B cell (primary cell): ENCODE data around the gene FUT3. TPM values are rescaled to one million over a fixed set of nuclear protein-coding genes. Genes with fewer than 3 reads are reported as not detected.

Experiments used
- ATAC-seq: fragments of 200-7000 bp; cut with Tn5 transposase; one replicate; pipeline ENCODE4 v1.10.0; 2021; ENCODE audit warnings: low read depth, mild to moderate bottlenecking, moderate number of reproducible peaks, moderate library complexity
- CTCF ChIA-PET: fragments of 350-600 bp; sonication (Branson Sonifier 250); formaldehyde crosslinking; loops from one replicate; lab custom pipeline; 2021; ENCODE audit warnings: antibody characterized with exemption, inconsistent platforms; lab: Charles Lee
- POLR2A ChIA-PET: fragments of 350-600 bp; sonication (Branson Sonifier 250); formaldehyde crosslinking; loops from one replicate; lab custom pipeline; 2021; ENCODE audit warnings: antibody characterized with exemption; lab: Charles Lee
- DNase-seq: peaks from one replicate; pipeline ENCODE4 v3.0.0; 2013
- H2AFZ ChIP-seq: 2 replicates; pipeline ENCODE4 v1.6.1; 2012; ENCODE audit warnings: mild to moderate bottlenecking, low read depth, low read length; ENCODE audit not compliant: insufficient read depth, poor library complexity, severe bottlenecking
- H3K27ac ChIP-seq, 2 donors: 1 replicate in 1 of 2; 2 replicates in 1 of 2; pipeline ENCODE4 v1.5.1; 2012 to 2013; ENCODE audit warnings: low read length in 2 of 2, mild to moderate bottlenecking in 2 of 2, moderate library complexity in 1 of 2
- H3K27me3 ChIP-seq, 4 experiments: fragments of 200-600 bp in 1 of 4; sonication (generic) in 1 of 4; replicated peaks in 1 of 4; 1 replicate in 2 of 4; 2 replicates in 2 of 4; pipeline versions ENCODE4 v1.6.1 to v1.7.0; 2013 to 2016; ENCODE audit warnings: low read length in 3 of 4, mild to moderate bottlenecking in 2 of 4, mixed read lengths in 1 of 4, moderate library complexity in 1 of 4; ENCODE audit not compliant: insufficient read depth in 4 of 4, control insufficient read depth in 3 of 4; ENCODE audit errors: control extremely low read depth in 1 of 4
- H3K36me3 ChIP-seq, 2 experiments: replicated peaks in 1 of 2; 1 replicate in 1 of 2; 2 replicates in 1 of 2; pipeline versions ENCODE4 v1.6.1 to v1.7.1; 2013; ENCODE audit warnings: low read length in 1 of 2; ENCODE audit not compliant: insufficient read depth in 2 of 2, control insufficient read depth in 1 of 2; ENCODE audit errors: control extremely low read depth in 1 of 2, extremely low read depth in 1 of 2
- H3K4me1 ChIP-seq, 2 donors: fragments of 200-600 bp in 1 of 2; sonication (generic) in 1 of 2; 1 replicate in 1 of 2; 2 replicates in 1 of 2; pipeline versions ENCODE4 v1.5.1 to v1.6.1; 2013 to 2017; ENCODE audit warnings: low read length in 2 of 2; ENCODE audit not compliant: control insufficient read depth in 2 of 2, insufficient read depth in 2 of 2
- H3K4me2 ChIP-seq: replicated peaks from 2 replicates; pipeline ENCODE3; 2012; ENCODE audit warnings: mild to moderate bottlenecking, low read depth, low read length; ENCODE audit not compliant: poor library complexity, severe bottlenecking
- H3K4me3 ChIP-seq, 5 experiments: fragments of 200-600 bp in 1 of 5; sonication (generic) in 1 of 5; 1 replicate in 3 of 5; 2 replicates in 2 of 5; pipeline versions ENCODE4 v1.5.1 to v1.7.0; 2011 to 2016; ENCODE audit warnings: low read length in 4 of 5, mild to moderate bottlenecking in 4 of 5, low read depth in 2 of 5, control low read depth in 1 of 5, moderate library complexity in 1 of 5; ENCODE audit not compliant: insufficient read depth in 1 of 5; ENCODE audit errors: control extremely low read depth in 1 of 5, extremely low read depth in 1 of 5
- H3K79me2 ChIP-seq: fragments of 200-600 bp; sonication (generic); one replicate; pipeline ENCODE4 v1.6.0; 2016; ENCODE audit warnings: low read length; ENCODE audit not compliant: control insufficient read depth, insufficient read depth
- H3K9ac ChIP-seq: fragments of 200-600 bp; sonication (generic); 2 replicates; pipeline ENCODE4 v1.6.1; 2017; ENCODE audit warnings: mild to moderate bottlenecking, low read length, moderate library complexity
- H3K9me3 ChIP-seq, 3 donors: one replicate each; pipeline versions ENCODE4 v1.6.1 to v1.7.1; 2013; ENCODE audit warnings: low read length in 2 of 3; ENCODE audit not compliant: control insufficient read depth in 2 of 3, insufficient read depth in 1 of 3; ENCODE audit errors: control extremely low read depth in 1 of 3
- H4K20me1 ChIP-seq: 2 replicates; pipeline ENCODE4 v1.6.0; 2012; ENCODE audit warnings: mild to moderate bottlenecking, low read length; ENCODE audit not compliant: insufficient read depth, control insufficient read depth, poor library complexity, severe bottlenecking
- H3K27ac Mint-ChIP-seq: one replicate; pipeline ENCODE4 v1.8.0; 2021; ENCODE audit warnings: mixed read lengths
- H3K27me3 Mint-ChIP-seq: one replicate; pipeline ENCODE4 v1.8.0; 2021; ENCODE audit warnings: mixed read lengths
- H3K4me1 Mint-ChIP-seq: one replicate; pipeline ENCODE4 v1.8.0; 2021; ENCODE audit warnings: mixed read lengths
- H3K4me3 Mint-ChIP-seq: one replicate; pipeline ENCODE4 v1.8.0; 2021; ENCODE audit warnings: mixed read lengths
- H3K9me3 Mint-ChIP-seq: one replicate; pipeline ENCODE4 v1.8.0; 2022; ENCODE audit warnings: mixed read lengths; ENCODE audit not compliant: insufficient read depth
- CTCF ChIP-seq: fragments of 200-600 bp; IDR thresholded peaks from one replicate; pipeline ENCODE4 v1.8.0; 2022; ENCODE audit warnings: antibody characterized with exemption, mild to moderate bottlenecking
- EZH2 ChIP-seq: IDR thresholded peaks from 2 replicates; pipeline ENCODE4 v1.6.1; 2012; ENCODE audit warnings: borderline replicate concordance, low read depth, mild to moderate bottlenecking, moderate library complexity, low read length; ENCODE audit not compliant: insufficient read depth, poor library complexity, severe bottlenecking
- WGBS: methylation state at CpG from one replicate; pipeline ENCODE4 v1.1.5; 2013; ENCODE audit warnings: missing lambda C conversion rate; ENCODE audit not compliant: insufficient coverage; 5-methylcytosine and 5-hydroxymethylcytosine counted together
- intact Hi-C: fragments of 100-400 bp; cut with micrococcal nuclease; formaldehyde crosslinking; loops from one replicate; pipeline ENCODE4 v1.10.0; 2022
- polyA plus RNA-seq: library from polyadenylated mRNA; depleted of rRNA; stranded (reverse); fragments of >200 nt; gene quantifications from 2 replicates; pipeline ENCODE4 v1.2.3, GENCODE V29; 2012
- total RNA-seq, 2 donors: library from RNA; stranded (reverse); fragments of 120-200 nt in 1 of 2; gene quantifications; 1 replicate in 1 of 2; 2 replicates in 1 of 2; pipeline versions ENCODE4 v1.2.3 to v1.2.4, GENCODE V29; 2013 to 2022

The FUT3 gene
- total and polyA plus RNA-seq, 2 donors (not counting 1 experiment from before 2014, with no cell fraction given) = not detected

GRCh38 chr19:5893907-5894703, 42.9 kb upstream of the FUT3 start:
- Mint-ChIP-seq H3K4me1 (no peaks in the 10 kb centered on the region), H3K4me3 (no peak overlapping the region), H3K27me3 (peaks cover 6% of the 10 kb centered on the region), H3K9me3 (no peaks in the 10 kb centered on the region), H3K27ac (no peak overlapping the region)
- Histone ChIP-seq H3K4me1 (peaks cover 0 to 4% of the 10 kb centered on the region in 2 donors), H2AFZ (no peak overlapping the region), H3K9ac (no peak overlapping the region), H3K79me2 (peaks cover 6% of the 10 kb centered on the region), H4K20me1 (peaks cover 33% of the 10 kb centered on the region), H3K9me3 (peaks cover 0 to 12% (median 0%) of the 10 kb centered on the region in 3 donors), H3K27ac (no peak overlapping the region), H3K4me3 (no peak overlapping the region), H3K27me3 (peaks cover 0 to 24% (median 3%) of the 10 kb centered on the region in 4 experiments), H3K4me2 (no peak overlapping the region), H3K36me3 (peaks cover 0 to 9% of the 10 kb centered on the region in 2 experiments)
- DNase-seq = no peak
- 80% methylated on average over 27 of the region's 28 CpGs for WGBS
- ChIA-PET CTCF (no interaction called here), POLR2A (no interaction called here)
- no peak for ATAC-seq
- TF ChIP-seq EZH2 (no peak), CTCF (no peak)
- intact Hi-C loops = no loop called here

- H3K27me3 Mint-ChIP-seq = peaks cover 7% of the 10 kb centered on the region
- no peak overlapping the region for H3K4me3 Mint-ChIP-seq
- H4K20me1 ChIP-seq = peaks cover 27% of the 10 kb centered on the region
- no peak for ATAC-seq
- H3K9ac ChIP-seq = no peak overlapping the region
- H2AFZ ChIP-seq = no peak overlapping the region
- 82% methylated on average over 12 of the region's 13 CpGs for WGBS
- no peak overlapping the region for H3K4me2 ChIP-seq
- H3K4me1 Mint-ChIP-seq = no peaks in the 10 kb centered on the region
- intact Hi-C loops = no loop called here
- H3K9me3 Mint-ChIP-seq = no peaks in the 10 kb centered on the region
- TF ChIP-seq CTCF (no peak), EZH2 (no peak)
- no peak overlapping the region for H3K27ac Mint-ChIP-seq
- ChIA-PET POLR2A (no interaction called here), CTCF (no interaction called here)
- H3K9me3 ChIP-seq = peaks cover 0 to 12% (median 0%) of the 10 kb centered on the region in 3 donors
- H3K36me3 ChIP-seq = peaks cover 0 to 9% of the 10 kb centered on the region in 2 experiments
- peaks cover 0 to 4% of the 10 kb centered on the region in 2 donors for H3K4me1 ChIP-seq
- H3K27ac ChIP-seq = no peak overlapping the region
- H3K79me2 ChIP-seq = peaks cover 6% of the 10 kb centered on the region
- no peak overlapping the region for H3K4me3 ChIP-seq
- DNase-seq = no peak
- peaks cover 0 to 24% (median 3%) of the 10 kb centered on the region in 4 experiments for H3K27me3 ChIP-seq
These were observed 42.2 kb upstream of the FUT3 start for GRCh38 chr19:5893296-5893903.
